ENCODE data around the gene AMER2. TPM values are rescaled to one million over a fixed set of nuclear protein-coding genes. Genes with fewer than 3 reads are reported as not detected.

The AMER2 gene
- total RNA-seq, 1 donor = not detected

DNA sequence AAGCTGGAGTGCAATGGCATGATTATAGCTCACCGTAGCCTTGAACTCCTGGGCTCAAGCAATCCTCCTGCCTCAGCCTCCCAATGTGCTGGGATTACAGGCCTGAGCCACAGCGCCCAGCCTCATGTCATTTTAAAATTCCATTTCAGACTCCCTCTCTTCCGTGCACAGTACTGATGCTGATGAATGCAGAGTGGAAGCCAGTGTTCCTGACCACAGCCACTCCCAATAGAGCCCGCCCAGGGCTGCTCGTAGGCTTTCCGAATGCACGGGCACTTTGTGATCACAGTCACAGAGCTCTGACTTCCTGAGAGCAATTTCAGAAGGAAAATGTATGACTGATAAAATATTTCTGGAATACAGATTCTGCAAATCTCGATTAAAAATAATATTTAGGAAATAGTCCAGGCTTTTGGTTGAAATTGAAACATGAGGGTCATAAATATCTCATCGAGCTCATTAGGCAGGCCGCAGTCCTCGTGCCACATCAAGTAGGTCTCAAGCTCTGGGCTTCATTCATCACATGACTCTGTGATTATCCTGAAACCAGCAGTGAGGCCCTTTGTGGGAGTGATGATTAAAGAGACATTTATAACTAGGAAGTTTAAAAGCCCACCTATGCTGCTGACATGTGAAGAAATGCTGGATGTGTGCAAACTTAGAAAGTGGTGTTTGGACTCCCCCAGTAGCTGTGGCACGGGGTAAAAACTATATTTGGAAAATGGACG is 38.9 kb upstream of the AMER2 start:
- H3K4me3 ChIP-seq (ENCODE audit: low read depth, low read length) = no peak overlapping the region
- DNase-seq (ENCODE audit: low read depth) = no peak
- no peak for TF ChIP-seq CTCF (IDR thresholded peaks at IDR 0.05; ENCODE audit: insufficient read depth, low read length)

DNA sequence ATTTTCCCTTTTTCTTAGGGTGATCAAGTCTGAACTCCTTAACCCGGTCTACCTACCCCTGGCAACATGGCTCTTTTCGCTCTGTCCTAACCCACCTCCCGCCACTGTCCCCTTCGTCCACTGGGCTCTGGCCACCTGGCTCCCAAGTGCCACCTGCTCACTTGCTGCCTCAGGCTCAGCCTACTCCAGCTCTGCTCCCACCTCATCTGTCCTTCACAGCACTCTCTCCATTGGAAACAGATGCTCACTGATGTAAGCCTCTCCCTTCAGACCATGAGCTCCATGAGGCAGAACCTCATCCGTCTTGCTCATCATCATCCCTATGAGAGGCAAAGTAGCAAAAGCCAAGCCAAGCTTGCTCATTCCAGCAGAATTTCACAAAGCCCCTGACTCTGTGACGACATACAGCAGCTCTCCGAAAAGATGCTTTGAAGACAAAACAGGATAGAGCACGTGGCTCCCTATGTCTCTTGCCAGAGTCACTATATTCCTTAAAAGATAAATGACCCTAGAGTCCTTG is 35.3 kb upstream of the AMER2 start:
- no peak for DNase-seq (ENCODE audit: low read depth)
- H3K4me3 ChIP-seq (ENCODE audit: low read depth, low read length) = no peak overlapping the region
- no peak for TF ChIP-seq CTCF (IDR thresholded peaks at IDR 0.05; ENCODE audit: insufficient read depth, low read length)

- TF ChIP-seq CTCF (IDR thresholded peaks at IDR 0.05; ENCODE audit: insufficient read depth, low read length) = no peak
- no peak overlapping the region for H3K4me3 ChIP-seq (ENCODE audit: low read depth, low read length)
- no peak for DNase-seq (ENCODE audit: low read depth)
These were observed 32.8 kb upstream of the AMER2 start for GRCh38 chr13:25204863-25205262.

GRCh38 chr13:25203127-25203740 is 31.1 kb upstream of the AMER2 start:
- DNase-seq (ENCODE audit: low read depth) = no peak
- TF ChIP-seq CTCF (IDR thresholded peaks at IDR 0.05; ENCODE audit: insufficient read depth, low read length) = no peak

GRCh38 chr13:25200783-25201182 is 28.7 kb upstream of the AMER2 start:
- TF ChIP-seq CTCF (IDR thresholded peaks at IDR 0.05; ENCODE audit: insufficient read depth, low read length) = no peak
- H3K4me3 ChIP-seq (ENCODE audit: low read depth, low read length) = no peak overlapping the region
- DNase-seq (ENCODE audit: low read depth) = peak; percentile 6

More at GRCh38 chr13:25203127-25203740, 31.1 kb upstream of the AMER2 start:
- H3K4me3 ChIP-seq (ENCODE audit: low read depth, low read length) = no peak overlapping the region

GRCh38 chr13:25198647-25199046 is 26.6 kb upstream of the AMER2 start:
- no peak for TF ChIP-seq CTCF (IDR thresholded peaks at IDR 0.05; ENCODE audit: insufficient read depth, low read length)
- no peak for DNase-seq (ENCODE audit: low read depth)
- H3K4me3 ChIP-seq (ENCODE audit: low read depth, low read length) = no peak overlapping the region

Measured in fibroblast of the aortic adventitia (primary cell).